MCF 10A (cell line): Measurements from ENCODE around the gene PRIMPOL. TPM values are rescaled to one million over a fixed set of nuclear protein-coding genes. Genes with fewer than 3 reads are reported as not detected.

ENCODE experiments used
- BruUV-seq: library from RNA; stranded (reverse); fragments of 400-500 nt; replicated peaks from 2 replicates; lab custom pipeline; 2021; lab: Mats Ljungman, UMichigan
- CTCF ChIA-PET: fragments of 300-600 bp; sonication (Branson Sonifier 250); formaldehyde crosslinking; extraction: SDS; loops from one replicate; lab custom pipeline; 2021; ENCODE audit warnings: antibody characterized with exemption, inconsistent platforms; lab: Yijun Ruan, JAX
- POLR2A ChIA-PET: fragments of 300-600, 350-650 bp; sonication (Branson Sonifier 250); formaldehyde crosslinking; extraction: SDS; loops from one replicate; lab custom pipeline; 2020; ENCODE audit warnings: antibody characterized with exemption, inconsistent platforms; lab: Yijun Ruan, JAX
- DNase-seq: peaks from one replicate; pipeline ENCODE4 v3.0.0-alpha.2; 2018; ENCODE audit not compliant: unreplicated experiment
- H3K27ac Mint-ChIP-seq: one replicate; pipeline ENCODE4 v1.8.0; 2022; ENCODE audit warnings: mild to moderate bottlenecking, low read depth, mixed read lengths; ENCODE audit not compliant: unreplicated experiment
- H3K27me3 Mint-ChIP-seq: one replicate; pipeline ENCODE4 v1.8.0; 2022; ENCODE audit warnings: mixed read lengths; ENCODE audit not compliant: insufficient read depth, unreplicated experiment
- H3K36me3 Mint-ChIP-seq: one replicate; pipeline ENCODE4 v1.8.0; 2022; ENCODE audit warnings: mild to moderate bottlenecking, moderate library complexity, mixed read lengths; ENCODE audit not compliant: insufficient read depth, unreplicated experiment
- H3K4me1 Mint-ChIP-seq: one replicate; pipeline ENCODE4 v1.8.0; 2022; ENCODE audit warnings: mixed read lengths; ENCODE audit not compliant: insufficient read depth, unreplicated experiment
- H3K4me3 Mint-ChIP-seq: one replicate; pipeline ENCODE4 v1.8.0; 2022; ENCODE audit warnings: mild to moderate bottlenecking, moderate library complexity, mixed read lengths; ENCODE audit not compliant: unreplicated experiment
- H3K9me3 Mint-ChIP-seq: one replicate; pipeline ENCODE4 v1.8.0; 2022; ENCODE audit warnings: mixed read lengths; ENCODE audit not compliant: unreplicated experiment
- CTCF ChIP-seq: fragments of 200-600 bp; IDR thresholded peaks from one replicate; pipeline ENCODE4 v1.8.0; 2022; ENCODE audit warnings: antibody characterized with exemption, mild to moderate bottlenecking; ENCODE audit not compliant: unreplicated experiment
- intact Hi-C: fragments of 100-400 bp; cut with micrococcal nuclease; formaldehyde crosslinking; loops from 2 replicates; pipeline ENCODE4 v1.14.1; 2022
- total RNA-seq: library from RNA; stranded (reverse); gene quantifications from 2 replicates; pipeline ENCODE4 v1.2.3, GENCODE V29; 2022

PRIMPOL gene
- total RNA-seq, 1 experiment from 2014 or later: 19.2 TPM

DNA sequence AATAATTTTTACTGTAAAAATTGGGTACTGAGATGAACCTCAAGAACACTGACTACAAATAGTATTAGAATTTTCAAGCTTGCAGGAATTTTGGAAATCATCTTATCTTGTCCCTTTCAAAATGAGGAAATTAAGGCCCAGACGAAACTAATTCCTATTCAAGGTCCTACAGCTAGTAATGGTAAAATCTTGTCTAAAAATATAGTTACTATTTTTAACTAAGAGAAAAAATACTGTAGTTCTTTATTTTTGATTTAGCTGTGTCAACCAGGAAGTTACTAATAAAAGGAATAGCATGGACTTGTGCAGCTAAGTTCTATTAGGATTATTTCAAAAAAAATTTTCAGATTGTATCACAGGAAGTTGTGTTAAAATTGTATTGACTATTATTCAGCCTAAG lies 12.7 kb downstream of the PRIMPOL start:
- Mint-ChIP-seq H3K27ac (no peak overlapping the region), H3K4me1 (no peaks in the 10 kb centered on the region), H3K36me3 (peaks cover 46% of the 10 kb centered on the region), H3K4me3 (no peak overlapping the region), H3K27me3 (no peaks in the 10 kb centered on the region), H3K9me3 (no peaks in the 10 kb centered on the region)
- DNase-seq: no peak
- ChIA-PET CTCF (interaction anchor here (0.7 to 1.2 kb wide), 2 partner anchors 387 to 398 kb away, joined by 3 read pairs; no protein-coding TSS in a partner anchor), POLR2A (interaction anchor here (0.9 to 1.1 kb wide), 2 partner anchors 14 to 17 kb away, joined by 3 read pairs; no protein-coding TSS in a partner anchor)
- no TSS peak for BruUV-seq
- no peak for TF ChIP-seq CTCF
- intact Hi-C loops: no loop called here

DNA sequence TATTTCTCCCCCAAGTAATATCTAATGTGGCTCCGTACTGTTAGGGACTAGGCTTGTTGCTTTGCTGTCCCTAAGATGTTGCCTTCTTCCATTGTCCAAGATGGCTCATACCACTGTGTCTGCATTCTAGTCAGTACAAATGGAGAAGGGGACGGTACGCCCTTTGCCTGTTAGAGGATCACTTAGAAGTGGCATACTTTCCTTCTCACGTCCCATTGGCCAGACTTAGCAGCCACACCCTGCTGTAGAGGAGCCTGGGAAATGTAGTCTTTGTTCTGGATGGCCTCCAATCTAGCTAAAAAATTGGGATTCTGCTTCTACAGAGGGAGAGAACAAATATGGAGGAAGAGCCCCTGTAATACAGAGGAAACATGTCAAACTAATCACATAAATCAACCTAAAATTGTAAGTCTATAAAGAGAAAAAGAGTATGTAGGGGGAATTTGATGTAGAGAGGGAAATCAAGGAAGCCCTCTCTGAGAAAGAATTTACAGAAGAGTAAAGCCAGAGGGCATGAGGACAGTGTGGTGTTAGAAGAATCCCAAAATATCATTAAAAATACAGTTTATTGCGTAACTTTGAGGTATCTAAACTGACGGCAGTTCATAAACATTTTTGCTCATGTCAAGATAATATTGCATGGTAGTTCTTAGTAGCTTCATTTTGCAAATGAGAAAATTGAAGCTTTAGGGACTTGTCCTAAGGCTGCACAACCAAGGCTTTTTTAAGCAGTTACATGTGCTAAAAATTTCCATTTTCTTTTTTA lies 15.1 kb downstream of the PRIMPOL start:
- ChIA-PET CTCF (no interaction called here), POLR2A (interaction anchor here (0.5 to 1.2 kb wide), 4 partner anchors 11 to 738 kb away, joined by 3 to 4 read pairs (median 3); no protein-coding TSS in a partner anchor)
- H3K4me3 Mint-ChIP-seq: no peak overlapping the region

GRCh38 chr4:184666670-184667069 lies 17.1 kb downstream of the PRIMPOL start:
- H3K36me3 Mint-ChIP-seq: peaks cover 47% of the 10 kb centered on the region
- no peak overlapping the region for H3K4me3 Mint-ChIP-seq
- H3K4me1 Mint-ChIP-seq: no peaks in the 10 kb centered on the region
- POLR2A ChIA-PET: no interaction called here
- CTCF ChIA-PET: interaction anchor here (0.6 to 0.7 kb wide), 2 partner anchors 17 to 403 kb away, joined by 3 read pairs; no protein-coding TSS in a partner anchor
- H3K27ac Mint-ChIP-seq: no peak overlapping the region
- H3K9me3 Mint-ChIP-seq: no peaks in the 10 kb centered on the region
- intact Hi-C loops: no loop called here
- no peaks in the 10 kb centered on the region for H3K27me3 Mint-ChIP-seq
- TF ChIP-seq CTCF: no peak
- BruUV-seq: no TSS peak
- DNase-seq: no peak

More for the DNA sequence above, 15.1 kb downstream of the PRIMPOL start:
- Mint-ChIP-seq H3K36me3 (peaks cover 49% of the 10 kb centered on the region), H3K4me1 (no peaks in the 10 kb centered on the region), H3K9me3 (no peaks in the 10 kb centered on the region), H3K27me3 (no peaks in the 10 kb centered on the region), H3K27ac (no peak overlapping the region)
- no peak for TF ChIP-seq CTCF
- BruUV-seq: no TSS peak
- peak; percentile 15 for DNase-seq
- intact Hi-C loops: no loop called here

DNA sequence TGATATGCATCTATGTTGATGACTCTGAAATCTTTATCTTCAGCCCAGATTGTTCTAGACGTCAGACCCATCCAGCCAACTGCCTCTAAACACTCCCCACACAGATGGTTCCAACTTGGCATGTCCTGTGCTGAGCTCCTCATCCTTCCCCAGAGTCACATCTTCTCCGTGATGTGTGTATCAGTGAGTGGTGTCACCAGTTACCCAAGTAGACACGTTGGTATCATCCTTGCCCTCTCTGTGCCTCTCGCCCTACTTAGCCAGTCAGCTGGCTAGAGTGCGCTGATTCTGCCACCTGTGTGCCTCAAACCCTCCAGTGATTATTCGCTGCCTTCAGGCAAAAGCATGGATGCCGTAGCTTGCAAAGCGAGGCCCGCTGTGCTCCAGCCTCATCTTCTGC lies 18.6 kb downstream of the PRIMPOL start:
- Mint-ChIP-seq H3K36me3 (peaks cover 58% of the 10 kb centered on the region), H3K4me1 (no peaks in the 10 kb centered on the region), H3K4me3 (no peak overlapping the region), H3K27ac (no peak overlapping the region), H3K27me3 (no peaks in the 10 kb centered on the region), H3K9me3 (no peaks in the 10 kb centered on the region)
- CTCF ChIA-PET: interaction anchor here (0.6 to 0.8 kb wide), 2 partner anchors 9 to 36 kb away, joined by 3 read pairs; no protein-coding TSS in a partner anchor
- no peak for DNase-seq
- BruUV-seq: no TSS peak
- POLR2A ChIA-PET: no interaction called here
- no peak for TF ChIP-seq CTCF
- intact Hi-C loops: no loop called here
